Measurements from ENCODE around the gene PSKH1.

The PSKH1 gene

DNA sequence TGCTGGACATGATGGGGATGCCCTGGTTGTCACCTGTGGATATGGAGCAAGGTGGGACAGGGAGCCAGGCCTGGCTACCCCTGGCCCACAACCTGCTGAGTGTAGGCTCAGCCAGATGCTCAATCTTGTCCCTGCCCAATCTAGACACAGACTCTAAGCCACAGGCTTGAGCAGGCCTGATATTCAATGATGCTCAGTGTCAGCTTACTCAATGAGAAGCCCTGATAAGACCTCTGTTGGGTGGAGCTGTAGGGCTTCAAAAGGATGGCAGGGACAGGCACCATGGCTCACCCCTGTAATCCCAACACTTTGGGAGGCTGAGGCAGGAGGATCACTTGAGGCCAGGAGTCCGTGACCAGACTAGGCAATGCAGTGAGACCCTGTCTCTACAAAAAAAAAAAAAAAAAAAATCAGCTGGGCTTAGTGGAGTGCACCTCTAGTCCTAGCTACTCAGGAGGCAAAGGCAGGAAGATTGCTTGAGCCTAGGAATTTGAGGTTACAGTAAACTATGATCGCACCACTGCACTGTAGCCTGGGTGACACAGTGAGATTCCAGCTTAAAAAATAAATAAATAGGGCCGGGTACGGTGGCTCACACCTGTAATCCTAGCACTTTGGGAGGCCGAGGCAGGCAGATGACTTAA lies 47.5 kb downstream of the PSKH1 start:
- no peak overlapping the region for H3K4me3 ChIP-seq (ENCODE audit: low read depth, low read length)
- no peak for TF ChIP-seq CTCF (IDR thresholded peaks at IDR 0.05; ENCODE audit: control insufficient read depth, extremely low read depth, insufficient read depth)
- no peak for DNase-seq (ENCODE audit: low read depth)

- no peak for DNase-seq (ENCODE audit: low read depth)
- no peak for TF ChIP-seq CTCF (IDR thresholded peaks at IDR 0.05; ENCODE audit: control insufficient read depth, extremely low read depth, insufficient read depth)
- H3K4me3 ChIP-seq (ENCODE audit: low read depth, low read length) = no peak overlapping the region
Observed at GRCh38 chr16:67941469-67942199, 48.6 kb downstream of the PSKH1 start.

- DNase-seq (ENCODE audit: low read depth) = no peak
- no peak overlapping the region for H3K4me3 ChIP-seq (ENCODE audit: low read depth, low read length)
- peak; percentile 73 for TF ChIP-seq CTCF (IDR thresholded peaks at IDR 0.05; ENCODE audit: control insufficient read depth, extremely low read depth, insufficient read depth)
Observed at GRCh38 chr16:67942200-67942509, 49.1 kb downstream of the PSKH1 start.

DNA sequence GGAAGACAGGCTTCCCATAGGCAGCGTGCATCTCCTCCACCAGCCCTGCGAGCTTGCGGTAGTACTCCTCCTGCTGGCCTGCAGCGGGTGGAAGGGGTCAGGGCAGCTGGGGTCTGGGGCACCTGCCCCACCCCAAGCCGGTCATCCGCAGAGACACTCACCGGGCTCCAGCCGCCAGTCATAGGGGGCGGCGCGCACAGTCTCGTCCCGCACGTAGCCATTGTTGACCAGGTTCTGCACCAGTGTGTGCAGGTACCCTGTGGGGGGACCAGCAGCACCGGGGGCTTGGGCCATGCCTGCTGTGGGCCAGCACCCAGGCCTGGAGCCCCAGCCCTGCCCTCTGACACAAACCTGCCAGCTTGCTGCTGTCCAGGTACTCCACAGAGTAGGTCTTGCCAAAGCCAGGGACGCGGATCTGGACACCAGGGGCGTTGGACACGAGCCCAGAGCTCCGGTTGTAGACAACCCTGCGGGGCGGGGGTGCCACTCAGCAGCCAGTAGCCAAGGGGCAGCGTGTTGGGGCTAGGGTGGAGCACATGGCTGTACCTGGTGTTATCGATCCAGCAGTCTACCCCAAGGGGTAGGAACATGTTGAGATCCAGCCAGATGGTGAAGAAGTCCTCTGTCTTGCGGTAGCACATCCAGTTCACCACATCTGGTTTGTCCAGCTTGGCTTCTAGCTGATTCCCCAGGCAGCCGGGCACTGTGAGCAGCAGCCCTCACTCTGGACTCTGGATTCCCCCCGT lies 49.6 kb downstream of the PSKH1 start:
- TF ChIP-seq CTCF (IDR thresholded peaks at IDR 0.05; ENCODE audit: control insufficient read depth, extremely low read depth, insufficient read depth) = no peak
- no peak overlapping the region for H3K4me3 ChIP-seq (ENCODE audit: low read depth, low read length)
- no peak for DNase-seq (ENCODE audit: low read depth)

- no peak for DNase-seq (ENCODE audit: low read depth)
- H3K4me3 ChIP-seq (ENCODE audit: low read depth, low read length) = no peak overlapping the region
- no peak for TF ChIP-seq CTCF (IDR thresholded peaks at IDR 0.05; ENCODE audit: control insufficient read depth, extremely low read depth, insufficient read depth)
Observed at GRCh38 chr16:67943256-67943618, 50.2 kb downstream of the PSKH1 start.

- TF ChIP-seq CTCF (IDR thresholded peaks at IDR 0.05; ENCODE audit: control insufficient read depth, extremely low read depth, insufficient read depth) = no peak
- H3K4me3 ChIP-seq (ENCODE audit: low read depth, low read length) = no peak within 1 kb of the TSS
- DNase-seq (ENCODE audit: low read depth) = no peak
Observed at GRCh38 chr16:67943619-67944504, 50.8 kb downstream of the PSKH1 start, which contains the start of gene LCAT. LCAT (minus strand) TSS chr16:67944120; CDS start chr16:67944101, 19 bp downstream.
